Liver (tissue), 3 donors: Measurements from ENCODE around the gene ARHGAP21.

Source experiments
- CTCF ChIP-seq: fragments of 150-350 bp; IDR thresholded peaks from 2 replicates; pipeline ENCODE4 v1.5.1; 2017; ENCODE audit warnings: improper control_type of control experiment, low read depth, low read length; ENCODE audit not compliant: missing input control
- MAX ChIP-seq: IDR thresholded peaks from 2 replicates; pipeline ENCODE4 v1.6.1; 2016; ENCODE audit warnings: antibody characterized with exemption
- RAD21 ChIP-seq, 2 donors: IDR thresholded peaks; 2 replicates each; pipeline ENCODE4 v1.6.1; 2016; ENCODE audit warnings: antibody characterized with exemption in 2 of 2, mild to moderate bottlenecking in 2 of 2
- SP1 ChIP-seq: IDR thresholded peaks from 2 replicates; pipeline ENCODE4 v1.6.1; 2018; ENCODE audit warnings: antibody characterized with exemption, mild to moderate bottlenecking
- donor health status: healthy.
- donor health status: healthy.

DNA sequence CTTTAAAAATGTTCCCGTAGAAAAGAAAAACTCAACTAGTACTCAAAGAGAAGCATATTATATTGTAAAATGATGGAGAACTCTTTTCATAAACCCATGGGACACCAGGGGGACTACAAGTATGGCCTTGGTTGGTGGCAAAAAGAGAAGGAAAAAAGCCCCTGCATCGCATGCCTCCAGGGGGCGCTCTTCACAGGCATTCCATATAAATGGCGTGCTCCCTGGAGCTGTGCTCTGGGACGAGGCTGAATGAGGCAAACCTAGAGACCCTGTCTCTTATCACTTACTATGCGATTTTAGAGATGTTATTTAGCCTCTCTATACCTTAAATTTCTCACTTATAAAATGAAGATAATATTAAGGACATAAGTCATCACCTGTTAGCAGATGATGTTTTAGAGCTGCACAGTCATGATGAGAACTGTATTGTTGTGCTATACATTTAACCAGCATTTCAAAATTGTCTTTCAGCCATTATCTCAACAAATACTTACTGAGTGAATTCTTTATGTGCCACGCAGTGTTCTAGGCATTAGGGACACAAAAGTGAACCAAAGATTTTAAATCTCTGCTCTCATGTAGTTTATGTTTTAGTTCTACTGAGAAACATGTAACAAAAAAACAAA is 105.8 kb downstream of the ARHGAP21 start:
- TF ChIP-seq CTCF (peak; percentile 63), MAX (no peak), RAD21 (IDR thresholded peaks at IDR 0.05) (peak; percentile 69 to 81), SP1 (no peak)
